HEK293 (cell line): ENCODE data around the gene RPGRIP1L.

Experiments used
- CTCF ChIA-PET: fragments of 350-600 bp; formaldehyde crosslinking; extraction: SDS; loops from one replicate; lab custom pipeline; 2021; ENCODE audit warnings: antibody characterized with exemption; lab: Yijun Ruan, JAX
- POLR2A ChIA-PET: fragments of 300-600 bp; formaldehyde crosslinking; extraction: SDS; loops from one replicate; lab custom pipeline; 2020; ENCODE audit warnings: antibody characterized with exemption, inconsistent platforms; lab: Yijun Ruan, JAX
- H3K27ac ChIP-seq: fragments of 200-500 bp; sonication (Bioruptor generic); 2 replicates; pipeline ENCODE4 v1.5.1; 2014; ENCODE audit warnings: low read depth, low read length, control low read depth, inconsistent platforms; ENCODE audit errors: extremely low read depth
- H3K36me3 ChIP-seq, 2 experiments: fragments of 200-500 bp in 1 of 2; sonication (Bioruptor generic) in 1 of 2; 1 replicate in 1 of 2; 2 replicates in 1 of 2; pipeline ENCODE4 v1.5.1; 2014 to 2017; ENCODE audit warnings: inconsistent platforms in 2 of 2, low read length in 2 of 2; ENCODE audit not compliant: control insufficient read depth in 2 of 2, insufficient read depth in 1 of 2
- H3K4me1 ChIP-seq: fragments of 200-500 bp; sonication (Bioruptor generic); 2 replicates; pipeline ENCODE4 v1.5.1; 2014; ENCODE audit warnings: mild to moderate bottlenecking, low read length, inconsistent platforms; ENCODE audit not compliant: control insufficient read depth, insufficient read depth
- H3K4me3 ChIP-seq: 2 replicates; pipeline ENCODE4 v1.5.1; 2011; ENCODE audit warnings: low read depth, mild to moderate bottlenecking, control low read depth, low read length, moderate library complexity
- H3K9me3 ChIP-seq: fragments of 200-500 bp; sonication (Bioruptor generic); 2 replicates; pipeline ENCODE4 v1.5.1; 2014; ENCODE audit warnings: low read depth, low read length, inconsistent platforms; ENCODE audit not compliant: control insufficient read depth, insufficient read depth
- GFI1B ChIP-seq: fragments of 450-650 bp; formaldehyde crosslinking; IDR thresholded peaks from 2 replicates; pipeline ENCODE4 v1.5.1; 2016; ENCODE audit warnings: missing biosample characterization, missing genetic modification characterization
- IKZF3 ChIP-seq: fragments of 450-650 bp; IDR thresholded peaks from 2 replicates; pipeline ENCODE4 v1.5.0; 2018; ENCODE audit warnings: missing biosample characterization, mild to moderate bottlenecking, missing genetic modification characterization, moderate library complexity
- REPIN1 ChIP-seq: fragments of 450-650 bp; formaldehyde crosslinking; IDR thresholded peaks from 2 replicates; pipeline ENCODE4 v1.5.1; 2017; ENCODE audit warnings: missing biosample characterization, missing genetic modification characterization, low read depth
- YY1 ChIP-seq: fragments of 450-650 bp; formaldehyde crosslinking; IDR thresholded peaks from 2 replicates; pipeline ENCODE4 v1.5.1; 2018; ENCODE audit warnings: missing biosample characterization, missing genetic modification characterization
- ZBTB1 ChIP-seq: fragments of 450-650 bp; formaldehyde crosslinking; IDR thresholded peaks from 2 replicates; pipeline ENCODE4 v1.5.1; 2016; ENCODE audit warnings: missing biosample characterization, missing genetic modification characterization
- ZFP41 ChIP-seq: fragments of 450-650 bp; formaldehyde crosslinking; IDR thresholded peaks from 2 replicates; pipeline ENCODE4 v1.5.1; 2016; ENCODE audit warnings: missing biosample characterization, missing genetic modification characterization, borderline replicate concordance
- ZNF211 ChIP-seq: fragments of 450-650 bp; formaldehyde crosslinking; IDR thresholded peaks from 2 replicates; pipeline ENCODE4 v1.5.1; 2016; ENCODE audit warnings: low read depth, missing biosample characterization, missing genetic modification characterization
- ZNF341 ChIP-seq: fragments of 450-650 bp; formaldehyde crosslinking; IDR thresholded peaks from 2 replicates; pipeline ENCODE4; 2016; ENCODE audit warnings: low read depth, missing biosample characterization, missing genetic modification characterization
- ZNF350 ChIP-seq: fragments of 450-650 bp; formaldehyde crosslinking; IDR thresholded peaks from 2 replicates; pipeline ENCODE4 v1.5.0; 2017; ENCODE audit warnings: missing biosample characterization, mild to moderate bottlenecking, missing genetic modification characterization
- ZNF521 ChIP-seq: fragments of 450-650 bp; formaldehyde crosslinking; IDR thresholded peaks from 2 replicates; pipeline ENCODE4 v1.5.1; 2017; ENCODE audit warnings: missing biosample characterization, mild to moderate bottlenecking, missing genetic modification characterization
- ZNF558 ChIP-seq: fragments of 450-650 bp; formaldehyde crosslinking; IDR thresholded peaks from 2 replicates; pipeline ENCODE4 v1.5.1; 2016; ENCODE audit warnings: missing biosample characterization, missing genetic modification characterization
- ZNF624 ChIP-seq: fragments of 450-650 bp; formaldehyde crosslinking; IDR thresholded peaks from 2 replicates; pipeline ENCODE4 v1.5.1; 2017; ENCODE audit warnings: missing biosample characterization, missing genetic modification characterization
- ZNF626 ChIP-seq: fragments of 450-650 bp; sonication (Bioruptor Pico); formaldehyde crosslinking; IDR thresholded peaks from 2 replicates; pipeline ENCODE4 v1.5.1; 2018; ENCODE audit warnings: missing biosample characterization, missing genetic modification characterization, inconsistent platforms
- ZNF629 ChIP-seq: fragments of 450-650 bp; formaldehyde crosslinking; IDR thresholded peaks from 2 replicates; pipeline ENCODE4 v1.5.1; 2017; ENCODE audit warnings: missing biosample characterization, missing genetic modification characterization
- ZNF677 ChIP-seq: fragments of 450-650 bp; IDR thresholded peaks from 2 replicates; pipeline ENCODE4 v1.5.0; 2018; ENCODE audit warnings: missing biosample characterization, mild to moderate bottlenecking, missing genetic modification characterization, moderate library complexity
- ZNF830 ChIP-seq: fragments of 450-650 bp; IDR thresholded peaks from 2 replicates; pipeline ENCODE4 v1.5.0; 2018; ENCODE audit warnings: missing biosample characterization, missing genetic modification characterization, low read depth, mild to moderate bottlenecking, moderate library complexity
- TF ChIP-seq, protein P1 (sequence below): fragments of 450-650 bp; formaldehyde crosslinking; IDR thresholded peaks from 2 replicates; pipeline ENCODE4 v1.5.1; 2016; ENCODE audit warnings: missing biosample characterization, missing genetic modification characterization
- TF ChIP-seq, protein P2 (sequence below): fragments of 450-650 bp; formaldehyde crosslinking; IDR thresholded peaks from 2 replicates; pipeline ENCODE4 v1.5.1; 2017; ENCODE audit warnings: missing biosample characterization, missing genetic modification characterization
- TF ChIP-seq, protein P3 (sequence below): fragments of 450-650 bp; formaldehyde crosslinking; IDR thresholded peaks from 2 replicates; pipeline ENCODE4 v1.5.1; 2016; ENCODE audit warnings: missing biosample characterization, missing genetic modification characterization
- TF ChIP-seq, protein P4 (sequence below): fragments of 450-650 bp; formaldehyde crosslinking; IDR thresholded peaks from 2 replicates; pipeline ENCODE4 v1.5.1; 2016; ENCODE audit warnings: missing biosample characterization, missing genetic modification characterization

Gene RPGRIP1L

DNA sequence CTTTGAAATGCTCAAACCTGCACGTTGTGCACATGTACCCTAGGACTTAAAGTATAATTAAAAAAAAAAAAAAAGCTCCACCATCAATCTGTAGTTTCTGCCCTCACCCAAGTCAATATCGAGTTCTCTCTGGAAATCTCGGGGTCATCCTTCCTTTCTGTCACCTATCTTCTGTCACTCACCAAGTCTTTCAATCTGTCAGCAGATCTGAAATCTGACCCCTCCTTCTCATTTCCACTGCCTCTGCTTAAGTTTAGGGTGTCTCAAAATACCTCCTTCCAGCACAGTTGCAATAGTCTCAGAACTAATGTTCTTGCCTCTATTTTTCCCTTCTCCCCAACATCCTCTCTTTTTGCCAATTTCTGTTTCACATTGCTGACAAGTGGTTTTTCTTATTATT, 32.6 kb upstream of the RPGRIP1L start:
- Histone ChIP-seq H3K4me3 (no peak overlapping the region), H3K27ac (no peak overlapping the region), H3K36me3 (no peaks in the 10 kb centered on the region), H3K9me3 (no peaks in the 10 kb centered on the region), H3K4me1 (peaks cover 19% of the 10 kb centered on the region; the same call in 1 of the 2 replicates)
- TF ChIP-seq ZNF677 (tag by site-specific recombination) (no peak), ZBTB1 (tag by site-specific recombination) (no peak), REPIN1 (tag by site-specific recombination) (no peak), ZNF350 (tag by site-specific recombination) (no peak), ZNF341 (tag by site-specific recombination) (no peak)
- TF ChIP-seq, protein P1, sequence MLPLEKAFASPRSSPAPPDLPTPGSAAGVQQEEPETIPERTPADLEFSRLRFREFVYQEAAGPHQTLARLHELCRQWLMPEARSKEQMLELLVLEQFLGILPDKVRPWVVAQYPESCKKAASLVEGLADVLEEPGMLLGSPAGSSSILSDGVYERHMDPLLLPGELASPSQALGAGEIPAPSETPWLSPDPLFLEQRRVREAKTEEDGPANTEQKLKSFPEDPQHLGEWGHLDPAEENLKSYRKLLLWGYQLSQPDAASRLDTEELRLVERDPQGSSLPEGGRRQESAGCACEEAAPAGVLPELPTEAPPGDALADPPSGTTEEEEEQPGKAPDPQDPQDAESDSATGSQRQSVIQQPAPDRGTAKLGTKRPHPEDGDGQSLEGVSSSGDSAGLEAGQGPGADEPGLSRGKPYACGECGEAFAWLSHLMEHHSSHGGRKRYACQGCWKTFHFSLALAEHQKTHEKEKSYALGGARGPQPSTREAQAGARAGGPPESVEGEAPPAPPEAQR: no peak
- TF ChIP-seq, protein P2, sequence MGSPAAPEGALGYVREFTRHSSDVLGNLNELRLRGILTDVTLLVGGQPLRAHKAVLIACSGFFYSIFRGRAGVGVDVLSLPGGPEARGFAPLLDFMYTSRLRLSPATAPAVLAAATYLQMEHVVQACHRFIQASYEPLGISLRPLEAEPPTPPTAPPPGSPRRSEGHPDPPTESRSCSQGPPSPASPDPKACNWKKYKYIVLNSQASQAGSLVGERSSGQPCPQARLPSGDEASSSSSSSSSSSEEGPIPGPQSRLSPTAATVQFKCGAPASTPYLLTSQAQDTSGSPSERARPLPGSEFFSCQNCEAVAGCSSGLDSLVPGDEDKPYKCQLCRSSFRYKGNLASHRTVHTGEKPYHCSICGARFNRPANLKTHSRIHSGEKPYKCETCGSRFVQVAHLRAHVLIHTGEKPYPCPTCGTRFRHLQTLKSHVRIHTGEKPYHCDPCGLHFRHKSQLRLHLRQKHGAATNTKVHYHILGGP (tag by site-specific recombination): no peak
- TF ChIP-seq, protein P3, sequence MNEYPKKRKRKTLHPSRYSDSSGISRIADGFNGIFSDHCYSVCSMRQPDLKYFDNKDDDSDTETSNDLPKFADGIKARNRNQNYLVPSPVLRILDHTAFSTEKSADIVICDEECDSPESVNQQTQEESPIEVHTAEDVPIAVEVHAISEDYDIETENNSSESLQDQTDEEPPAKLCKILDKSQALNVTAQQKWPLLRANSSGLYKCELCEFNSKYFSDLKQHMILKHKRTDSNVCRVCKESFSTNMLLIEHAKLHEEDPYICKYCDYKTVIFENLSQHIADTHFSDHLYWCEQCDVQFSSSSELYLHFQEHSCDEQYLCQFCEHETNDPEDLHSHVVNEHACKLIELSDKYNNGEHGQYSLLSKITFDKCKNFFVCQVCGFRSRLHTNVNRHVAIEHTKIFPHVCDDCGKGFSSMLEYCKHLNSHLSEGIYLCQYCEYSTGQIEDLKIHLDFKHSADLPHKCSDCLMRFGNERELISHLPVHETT (tag by site-specific recombination): no peak
- CTCF ChIA-PET: interaction anchor here (0.6 to 1.2 kb wide), 4 partner anchors 8 to 897 kb away, joined by 3 to 5 read pairs (median 3); no protein-coding TSS in a partner anchor
- POLR2A ChIA-PET: no interaction called here

DNA sequence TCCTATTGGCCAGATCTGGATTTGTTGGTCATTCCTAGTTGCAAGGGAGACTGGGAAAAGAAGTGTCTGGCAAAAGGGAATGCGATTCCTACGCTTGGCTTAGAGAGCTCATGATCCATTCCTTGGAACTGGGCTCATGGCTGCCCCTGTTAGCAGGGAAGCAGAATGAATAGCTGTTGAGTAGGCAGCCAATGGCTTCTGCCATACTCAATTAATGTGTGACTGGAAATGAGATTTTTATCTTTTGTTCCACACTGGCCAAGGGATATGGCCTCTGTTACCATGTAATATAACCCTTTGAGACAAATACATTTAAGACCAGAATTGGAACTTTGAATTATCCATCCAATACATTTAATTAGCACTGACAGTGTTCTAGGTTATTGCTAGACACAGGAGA, 31.2 kb upstream of the RPGRIP1L start:
- TF ChIP-seq IKZF3 (tag by site-specific recombination) (no peak), ZNF830 (tag by site-specific recombination) (no peak), ZNF629 (tag by site-specific recombination) (no peak), GFI1B (tag by site-specific recombination) (no peak), ZNF624 (tag by site-specific recombination) (no peak), YY1 (tag by site-specific recombination) (no peak), ZNF211 (no peak), ZNF521 (tag by site-specific recombination) (no peak), ZNF626 (tag by site-specific recombination) (no peak), ZFP41 (tag by site-specific recombination) (no peak), ZNF558 (tag by site-specific recombination) (no peak)
- TF ChIP-seq, protein P4, sequence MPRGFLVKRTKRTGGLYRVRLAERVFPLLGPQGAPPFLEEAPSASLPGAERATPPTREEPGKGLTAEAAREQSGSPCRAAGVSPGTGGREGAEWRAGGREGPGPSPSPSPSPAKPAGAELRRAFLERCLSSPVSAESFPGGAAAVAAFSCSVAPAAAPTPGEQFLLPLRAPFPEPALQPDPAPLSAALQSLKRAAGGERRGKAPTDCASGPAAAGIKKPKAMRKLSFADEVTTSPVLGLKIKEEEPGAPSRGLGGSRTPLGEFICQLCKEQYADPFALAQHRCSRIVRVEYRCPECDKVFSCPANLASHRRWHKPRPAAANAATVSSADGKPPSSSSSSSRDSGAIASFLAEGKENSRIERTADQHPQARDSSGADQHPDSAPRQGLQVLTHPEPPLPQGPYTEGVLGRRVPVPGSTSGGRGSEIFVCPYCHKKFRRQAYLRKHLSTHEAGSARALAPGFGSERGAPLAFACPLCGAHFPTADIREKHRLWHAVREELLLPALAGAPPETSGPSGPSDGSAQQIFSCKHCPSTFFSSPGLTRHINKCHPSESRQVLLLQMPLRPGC (tag by site-specific recombination): no peak
- Histone ChIP-seq H3K4me1 (peaks cover 11% of the 10 kb centered on the region; the same call in 1 of the 2 replicates), H3K9me3 (no peaks in the 10 kb centered on the region), H3K36me3 (no peaks in the 10 kb centered on the region), H3K4me3 (no peak overlapping the region), H3K27ac (no peak overlapping the region)
- CTCF ChIA-PET: interaction anchor here (0.6 to 1.2 kb wide), 3 partner anchors 9 to 525 kb away, joined by 3 to 5 read pairs (median 3); no protein-coding TSS in a partner anchor
- POLR2A ChIA-PET: no interaction called here
